Measurements from ENCODE around the gene RGS14.

RGS14 gene

GRCh38 chr5:177421062-177421798 lies 63.5 kb downstream of the RGS14 start:
- Histone ChIP-seq H3K27ac (no peak overlapping the region), H3K4me3 (ENCODE audit: low read depth, low read length) (no peak overlapping the region), H3K4me2 (ENCODE audit: low read length) (no peak overlapping the region), H3K9ac (no peak overlapping the region), H3K4me1 (peaks cover 7% of the 10 kb centered on the region), H2AFZ (no peak overlapping the region), H3K36me3 (ENCODE audit: control insufficient read depth, insufficient read depth, low read length) (no peaks in the 10 kb centered on the region), H3K9me3 (ENCODE audit: control insufficient read depth, low read length) (no peaks in the 10 kb centered on the region), H3K27me3 (ENCODE audit: control insufficient read depth, insufficient read depth, low read length) (no peaks in the 10 kb centered on the region), H3K79me2 (no peaks in the 10 kb centered on the region)
- no peak for TF ChIP-seq CTCF (IDR thresholded peaks at IDR 0.05)
